ENCODE measurements around the gene UNK. TPM values are rescaled to one million over a fixed set of nuclear protein-coding genes. Genes with fewer than 3 reads are reported as not detected.

Gene UNK
- total and polyA plus RNA-seq, 2 donors (not counting 1 experiment from before 2014, with no cell fraction given) = 15.0 to 15.2 TPM

DNA sequence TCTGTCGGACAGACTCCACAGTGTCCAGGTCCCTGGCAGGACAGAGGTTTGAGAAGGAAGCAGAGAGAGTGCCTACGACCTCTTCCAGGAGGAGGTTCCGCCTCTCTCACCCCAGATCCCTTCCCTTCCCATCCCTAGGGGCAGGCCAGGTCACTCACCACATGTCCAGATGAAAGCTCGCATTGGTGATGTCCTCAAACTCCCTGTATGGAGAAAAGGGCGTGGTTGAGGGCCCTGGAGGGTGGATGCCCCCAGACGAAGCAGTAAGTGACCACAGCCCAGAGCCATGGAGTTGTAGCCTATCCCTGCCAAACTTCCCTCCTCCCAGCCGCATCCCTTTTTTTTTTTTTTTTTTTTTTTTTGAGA lies 56.2 kb downstream of the UNK start:
- no peak for DNase-seq (ENCODE audit: low read depth in 2 of 2)
- no peak overlapping the region for H3K27ac ChIP-seq (ENCODE audit: insufficient read depth, low read length)
- H3K79me2 ChIP-seq (ENCODE audit: control insufficient read depth, insufficient read depth, low read length) = no peaks in the 10 kb centered on the region
- no peaks in the 10 kb centered on the region for H3K36me3 ChIP-seq (ENCODE audit: control insufficient read depth, insufficient read depth, low read length)
- H3K4me3 ChIP-seq (replicated peaks in 1 of 4; ENCODE audit: control extremely low read depth in 1 of 4, insufficient read depth in 1 of 4, low read depth in 3 of 4, low read length in 4 of 4) = no peak overlapping the region
- no peak overlapping the region for H3K4me2 ChIP-seq (ENCODE audit: extremely low read depth, insufficient read depth, low read length)
- H2AFZ ChIP-seq (ENCODE audit: low read length) = no peak overlapping the region
- peaks cover 5% of the 10 kb centered on the region for H3K4me1 ChIP-seq (ENCODE audit: control insufficient read depth, extremely low read depth, insufficient read depth, low read length)
- no peaks in the 10 kb centered on the region for H3K9me3 ChIP-seq (ENCODE audit: control insufficient read depth, insufficient read depth, low read depth, low read length)
- no peaks in the 10 kb centered on the region for H3K27me3 ChIP-seq (ENCODE audit: control insufficient read depth, insufficient read depth, low read length)
- no peak for TF ChIP-seq EZH2 (IDR thresholded peaks at IDR 0.05; ENCODE audit: low read length, missing control alignments)
- TF ChIP-seq, protein P1, sequence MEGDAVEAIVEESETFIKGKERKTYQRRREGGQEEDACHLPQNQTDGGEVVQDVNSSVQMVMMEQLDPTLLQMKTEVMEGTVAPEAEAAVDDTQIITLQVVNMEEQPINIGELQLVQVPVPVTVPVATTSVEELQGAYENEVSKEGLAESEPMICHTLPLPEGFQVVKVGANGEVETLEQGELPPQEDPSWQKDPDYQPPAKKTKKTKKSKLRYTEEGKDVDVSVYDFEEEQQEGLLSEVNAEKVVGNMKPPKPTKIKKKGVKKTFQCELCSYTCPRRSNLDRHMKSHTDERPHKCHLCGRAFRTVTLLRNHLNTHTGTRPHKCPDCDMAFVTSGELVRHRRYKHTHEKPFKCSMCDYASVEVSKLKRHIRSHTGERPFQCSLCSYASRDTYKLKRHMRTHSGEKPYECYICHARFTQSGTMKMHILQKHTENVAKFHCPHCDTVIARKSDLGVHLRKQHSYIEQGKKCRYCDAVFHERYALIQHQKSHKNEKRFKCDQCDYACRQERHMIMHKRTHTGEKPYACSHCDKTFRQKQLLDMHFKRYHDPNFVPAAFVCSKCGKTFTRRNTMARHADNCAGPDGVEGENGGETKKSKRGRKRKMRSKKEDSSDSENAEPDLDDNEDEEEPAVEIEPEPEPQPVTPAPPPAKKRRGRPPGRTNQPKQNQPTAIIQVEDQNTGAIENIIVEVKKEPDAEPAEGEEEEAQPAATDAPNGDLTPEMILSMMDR (conservative IDR thresholded peaks at IDR 0.05 in 1 of 2, IDR thresholded peaks at IDR 0.05 in 1 of 2; ENCODE audit: low read depth in 1 of 2, low read length in 2 of 2) = no peak
- H3K9ac ChIP-seq (ENCODE audit: insufficient read depth, low read length) = no peak overlapping the region
- no peaks in the 10 kb centered on the region for H4K20me1 ChIP-seq (ENCODE audit: control insufficient read depth, extremely low read depth, insufficient read depth, low read length)

DNA sequence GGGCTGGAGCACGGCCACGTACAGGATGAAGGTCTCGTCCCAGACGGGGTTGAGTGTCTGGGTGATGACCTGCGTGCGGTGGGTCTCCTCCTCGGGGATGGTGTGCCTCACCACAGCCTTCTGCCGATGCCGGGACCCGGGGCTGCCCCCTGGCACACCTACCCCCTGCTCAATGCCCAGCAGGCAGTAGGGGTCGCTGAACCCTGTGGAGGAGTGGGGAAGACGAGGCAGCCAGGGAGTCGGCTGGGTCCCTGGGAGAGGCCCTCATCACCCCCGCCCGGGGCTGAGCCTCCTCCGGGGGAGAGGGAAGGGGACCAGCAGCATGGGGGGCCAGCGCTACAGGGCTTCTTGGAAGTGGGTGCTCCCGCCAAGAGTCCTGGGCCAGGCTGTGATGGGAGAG lies 57.8 kb downstream of the UNK start:
- Histone ChIP-seq H3K79me2 (ENCODE audit: control insufficient read depth, insufficient read depth, low read length) (no peaks in the 10 kb centered on the region), H3K4me2 (ENCODE audit: extremely low read depth, insufficient read depth, low read length) (no peak overlapping the region)
- DNase-seq (ENCODE audit: low read depth in 2 of 2) = no peak

DNA sequence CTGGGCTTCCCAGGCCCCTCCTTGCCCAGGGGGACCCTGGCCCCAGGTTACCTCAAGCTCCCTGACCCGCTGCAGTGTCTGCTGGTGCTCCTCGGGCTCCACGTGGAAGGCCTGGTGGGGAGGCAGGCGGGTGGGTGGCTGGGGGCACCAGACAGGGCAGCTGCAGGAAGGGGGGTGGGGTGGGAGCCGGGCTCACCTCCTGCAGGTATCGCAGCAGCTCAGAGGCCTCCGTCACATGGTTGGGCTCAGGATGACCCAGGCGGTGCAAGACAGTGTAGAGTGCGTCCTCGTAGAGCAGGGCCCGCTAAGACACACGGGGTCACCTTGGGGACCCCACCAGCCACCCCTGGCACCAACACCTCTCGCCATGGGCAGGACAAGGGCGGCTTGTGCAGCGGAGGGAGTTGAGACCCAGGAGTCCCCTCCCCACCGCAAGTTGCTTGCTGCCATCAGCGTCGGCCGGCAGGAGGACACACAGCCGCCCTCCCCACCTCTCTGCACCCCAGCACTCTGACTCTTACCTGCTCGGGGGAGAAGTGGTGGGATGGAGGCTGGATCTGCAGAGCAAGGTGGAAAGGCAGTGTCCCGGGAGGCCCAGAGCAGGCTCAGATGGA lies 58.5 kb downstream of the UNK start:
- peaks cover 10% of the 10 kb centered on the region for H3K36me3 ChIP-seq (ENCODE audit: control insufficient read depth, insufficient read depth, low read length)
- DNase-seq (ENCODE audit: low read depth in 2 of 2) = no peak
- peaks cover 5% of the 10 kb centered on the region for H3K4me1 ChIP-seq (ENCODE audit: control insufficient read depth, extremely low read depth, insufficient read depth, low read length)
- no peaks in the 10 kb centered on the region for H3K79me2 ChIP-seq (ENCODE audit: control insufficient read depth, insufficient read depth, low read length)
- no peak overlapping the region for H2AFZ ChIP-seq (ENCODE audit: low read length)
- no peaks in the 10 kb centered on the region for H3K27me3 ChIP-seq (ENCODE audit: control insufficient read depth, insufficient read depth, low read length)
- no peak overlapping the region for H3K4me2 ChIP-seq (ENCODE audit: extremely low read depth, insufficient read depth, low read length)
- H3K27ac ChIP-seq (ENCODE audit: insufficient read depth, low read length) = no peak overlapping the region
- no peak overlapping the region for H3K9ac ChIP-seq (ENCODE audit: insufficient read depth, low read length)
- no peak for TF ChIP-seq EZH2 (IDR thresholded peaks at IDR 0.05; ENCODE audit: low read length, missing control alignments)
- TF ChIP-seq, protein P1 (conservative IDR thresholded peaks at IDR 0.05 in 1 of 2, IDR thresholded peaks at IDR 0.05 in 1 of 2; ENCODE audit: low read depth in 1 of 2, low read length in 2 of 2) = no peak
- H3K9me3 ChIP-seq (ENCODE audit: control insufficient read depth, insufficient read depth, low read depth, low read length) = no peaks in the 10 kb centered on the region
- H4K20me1 ChIP-seq (ENCODE audit: control insufficient read depth, extremely low read depth, insufficient read depth, low read length) = no peaks in the 10 kb centered on the region
- H3K4me3 ChIP-seq (replicated peaks in 1 of 4; ENCODE audit: control extremely low read depth in 1 of 4, insufficient read depth in 1 of 4, low read depth in 3 of 4, low read length in 4 of 4) = no peak overlapping the region

More for the DNA sequence above, 57.8 kb downstream of the UNK start:
- no peak overlapping the region for H3K27ac ChIP-seq (ENCODE audit: insufficient read depth, low read length)
- H2AFZ ChIP-seq (ENCODE audit: low read length) = no peak overlapping the region
- no peak for TF ChIP-seq EZH2 (IDR thresholded peaks at IDR 0.05; ENCODE audit: low read length, missing control alignments)
- TF ChIP-seq, protein P1 (conservative IDR thresholded peaks at IDR 0.05 in 1 of 2, IDR thresholded peaks at IDR 0.05 in 1 of 2; ENCODE audit: low read depth in 1 of 2, low read length in 2 of 2) = no peak
- H3K4me3 ChIP-seq (replicated peaks in 1 of 4; ENCODE audit: control extremely low read depth in 1 of 4, insufficient read depth in 1 of 4, low read depth in 3 of 4, low read length in 4 of 4) = no peak overlapping the region
- no peaks in the 10 kb centered on the region for H3K9me3 ChIP-seq (ENCODE audit: control insufficient read depth, insufficient read depth, low read depth, low read length)
- peaks cover 5% of the 10 kb centered on the region for H3K4me1 ChIP-seq (ENCODE audit: control insufficient read depth, extremely low read depth, insufficient read depth, low read length)
- no peaks in the 10 kb centered on the region for H3K27me3 ChIP-seq (ENCODE audit: control insufficient read depth, insufficient read depth, low read length)
- H4K20me1 ChIP-seq (ENCODE audit: control insufficient read depth, extremely low read depth, insufficient read depth, low read length) = no peaks in the 10 kb centered on the region
- no peak overlapping the region for H3K9ac ChIP-seq (ENCODE audit: insufficient read depth, low read length)
- H3K36me3 ChIP-seq (ENCODE audit: control insufficient read depth, insufficient read depth, low read length) = peaks cover 5% of the 10 kb centered on the region
